ENCODE results near the gene CHN2.

CHN2 gene

GRCh38 chr7:29469976-29470557 lies 275.5 kb downstream of the CHN2 start:
- no peak for DNase-seq (ENCODE audit: low spot score)

GRCh38 chr7:29471444-29472138 lies 277.0 kb downstream of the CHN2 start:
- peak; percentile 7 for DNase-seq (ENCODE audit: low spot score)

GRCh38 chr7:29476916-29477315 lies 282.3 kb downstream of the CHN2 start:
- DNase-seq (ENCODE audit: low spot score): no peak

GRCh38 chr7:29478226-29478625 lies 283.7 kb downstream of the CHN2 start:
- no peak for DNase-seq (ENCODE audit: low spot score)

- DNase-seq (ENCODE audit: low spot score): no peak
Observed at GRCh38 chr7:29478687-29479240, 284.2 kb downstream of the CHN2 start.

- no peak for DNase-seq (ENCODE audit: low spot score)
Observed at GRCh38 chr7:29479301-29480200, 285.0 kb downstream of the CHN2 start.

- DNase-seq (ENCODE audit: low spot score): no peak
Observed at GRCh38 chr7:29480451-29480850, 285.9 kb downstream of the CHN2 start.

GRCh38 chr7:29480934-29481651 lies 286.5 kb downstream of the CHN2 start:
- DNase-seq (ENCODE audit: low spot score): no peak

- no peak for DNase-seq (ENCODE audit: low spot score)
Observed at GRCh38 chr7:29482056-29482455, 287.5 kb downstream of the CHN2 start.

- DNase-seq (ENCODE audit: low spot score): no peak
Observed at GRCh38 chr7:29483219-29484104, 288.9 kb downstream of the CHN2 start.

- no peak for DNase-seq (ENCODE audit: low spot score)
Observed at GRCh38 chr7:29484280-29484679, 289.7 kb downstream of the CHN2 start.

- no peak for DNase-seq (ENCODE audit: low spot score)
Observed at GRCh38 chr7:29485339-29486190, 291.0 kb downstream of the CHN2 start.

- no peak for DNase-seq (ENCODE audit: low spot score)
Observed at GRCh38 chr7:29486191-29486700, 291.7 kb downstream of the CHN2 start.

- DNase-seq (ENCODE audit: low spot score): no peak
Observed at GRCh38 chr7:29487424-29487823, 292.8 kb downstream of the CHN2 start.

GRCh38 chr7:29488203-29488970 lies 293.8 kb downstream of the CHN2 start:
- no peak for DNase-seq (ENCODE audit: low spot score)

GRCh38 chr7:29488977-29489376 lies 294.4 kb downstream of the CHN2 start:
- DNase-seq (ENCODE audit: low spot score): peak; percentile 57

GRCh38 chr7:29490094-29490607 lies 295.6 kb downstream of the CHN2 start:
- no peak for DNase-seq (ENCODE audit: low spot score)

- DNase-seq (ENCODE audit: low spot score): no peak
Observed at GRCh38 chr7:29494350-29494749, 299.8 kb downstream of the CHN2 start.

GRCh38 chr7:29495653-29496052 lies 301.1 kb downstream of the CHN2 start:
- DNase-seq (ENCODE audit: low spot score): no peak
